ENCODE results near the gene AUNIP. TPM values are rescaled to one million over a fixed set of nuclear protein-coding genes. Genes with fewer than 3 reads are reported as not detected.

AUNIP gene
- total RNA-seq, 1 experiment from 2014 or later, result 16.1 TPM

- TF ChIP-seq ZBTB43 (CRISPR knock-in tag; IDR thresholded peaks at IDR 0.05) (0 out of 2 replicates have a peak, but pooled peaks have one; percentile 37), IRF1 (CRISPR knock-in tag; IDR thresholded peaks at IDR 0.05) (no peak), SP1 (CRISPR knock-in tag; conservative IDR thresholded peaks at IDR 0.05) (peak; percentile 76), CTCF (IDR thresholded peaks at IDR 0.05) (no peak), NFYB (CRISPR knock-in tag; conservative IDR thresholded peaks at IDR 0.05; ENCODE audit: low read depth) (peak; percentile 26; the same call in 1 of the 2 replicates), TEAD4 (CRISPR knock-in tag; IDR thresholded peaks at IDR 0.05) (no peak), GABPB1 (CRISPR knock-in tag; IDR thresholded peaks at IDR 0.05) (peak; percentile 79), PREB (CRISPR knock-in tag; IDR thresholded peaks at IDR 0.05; ENCODE audit: borderline replicate concordance) (no peak), OVOL2 (CRISPR knock-in tag; IDR thresholded peaks at IDR 0.05; ENCODE audit: borderline replicate concordance) (no peak), PRRX2 (CRISPR knock-in tag; IDR thresholded peaks at IDR 0.05) (no peak), ZNF532 (CRISPR knock-in tag; IDR thresholded peaks at IDR 0.05; ENCODE audit: borderline replicate concordance) (no peak), IRF2 (CRISPR knock-in tag; IDR thresholded peaks at IDR 0.05; ENCODE audit: borderline replicate concordance, low read depth) (no peak), ZNF263 (CRISPR knock-in tag; IDR thresholded peaks at IDR 0.05; ENCODE audit: low read depth) (peak; percentile 100), FOXJ3 (CRISPR knock-in tag; IDR thresholded peaks at IDR 0.05; ENCODE audit: borderline replicate concordance) (no peak), SOX15 (CRISPR knock-in tag; IDR thresholded peaks at IDR 0.05) (no peak), FOXK1 (CRISPR knock-in tag; IDR thresholded peaks at IDR 0.05) (0 out of 2 replicates have a peak, but pooled peaks have one; percentile 18), ZNF138 (CRISPR knock-in tag; conservative IDR thresholded peaks at IDR 0.05) (no peak), ZNF671 (CRISPR knock-in tag; IDR thresholded peaks at IDR 0.05) (no peak), ZNF121 (CRISPR knock-in tag; IDR thresholded peaks at IDR 0.05) (no peak), ATF6 (CRISPR knock-in tag; IDR thresholded peaks at IDR 0.05) (no peak), AFF4 (CRISPR knock-in tag; IDR thresholded peaks at IDR 0.05; ENCODE audit: borderline replicate concordance) (no peak), E2F1 (CRISPR knock-in tag; IDR thresholded peaks at IDR 0.05) (0 out of 2 replicates have a peak, but pooled peaks have one; percentile 59)
Observed at GRCh38 chr1:25875154-25875855, 16.0 kb upstream of the AUNIP start, which contains the start of gene PAQR7 (continued).

All from WTC11 (cell line).